HepG2 (cell line): ENCODE results near the gene VAV2. TPM values are rescaled to one million over a fixed set of nuclear protein-coding genes. Genes with fewer than 3 reads are reported as not detected.

Experiments
- AHR ChIP-seq: IDR thresholded peaks from 2 replicates; pipeline ENCODE4 v1.6.1; 2018; ENCODE audit warnings: missing genetic modification reagents, missing compliant biosample characterization
- ASH2L ChIP-seq: fragments of 300-600, 200-600 bp; sonication (generic); IDR thresholded peaks from 2 replicates; pipeline ENCODE4 v1.7.0; 2017; ENCODE audit warnings: low read depth, mild to moderate bottlenecking, moderate library complexity, mixed read lengths, low read length; ENCODE audit not compliant: insufficient read length
- CERS6 ChIP-seq: sonication (generic); formaldehyde crosslinking; IDR thresholded peaks from 2 replicates; pipeline ENCODE4 v1.5.0; 2020; ENCODE audit warnings: missing genetic modification reagents
- FOXP4 ChIP-seq: sonication (generic); formaldehyde crosslinking; IDR thresholded peaks from 2 replicates; pipeline ENCODE4 v1.4.0; 2020; ENCODE audit warnings: missing genetic modification reagents
- JARID2 ChIP-seq: sonication (generic); formaldehyde crosslinking; IDR thresholded peaks from 2 replicates; pipeline ENCODE4 v1.8.1; 2023; ENCODE audit warnings: missing genetic modification reagents, inconsistent platforms; ENCODE audit not compliant: insufficient replicate concordance
- KDM4B ChIP-seq: sonication (generic); formaldehyde crosslinking; IDR thresholded peaks from 2 replicates; pipeline ENCODE4 v1.4.0; 2020; ENCODE audit warnings: missing genetic modification reagents
- MAF1 ChIP-seq: sonication (generic); formaldehyde crosslinking; IDR thresholded peaks from 2 replicates; pipeline ENCODE4 v1.5.0; 2020; ENCODE audit warnings: missing genetic modification reagents, borderline replicate concordance
- MEIS1 ChIP-seq: sonication (generic); formaldehyde crosslinking; IDR thresholded peaks from 2 replicates; pipeline ENCODE4 v1.9.0; 2021; ENCODE audit warnings: mild to moderate bottlenecking, missing genetic modification reagents, moderate library complexity, borderline replicate concordance
- MTERF4 ChIP-seq: sonication (generic); formaldehyde crosslinking; IDR thresholded peaks from 2 replicates; pipeline ENCODE4 v1.8.0; 2023; ENCODE audit warnings: mild to moderate bottlenecking, missing genetic modification reagents
- NKX3-1 ChIP-seq: sonication (generic); formaldehyde crosslinking; IDR thresholded peaks from 2 replicates; pipeline ENCODE4 v1.5.0; 2020; ENCODE audit warnings: missing genetic modification reagents
- PLRG1 ChIP-seq: fragments of 450-650 bp; conservative IDR thresholded peaks from 2 replicates; pipeline ENCODE4 v1.6.1; 2016
- RFXAP ChIP-seq: sonication (generic); formaldehyde crosslinking; IDR thresholded peaks from 2 replicates; pipeline ENCODE4 v1.4.0; 2020; ENCODE audit warnings: missing genetic modification reagents, borderline replicate concordance
- RNF2 ChIP-seq: fragments of 450-650 bp; conservative IDR thresholded peaks from 2 replicates; pipeline ENCODE4 v1.6.1; 2016; ENCODE audit warnings: low read depth
- RXRA ChIP-seq: sonication (generic); formaldehyde crosslinking; IDR thresholded peaks from 2 replicates; pipeline ENCODE4 v1.5.1; 2020; ENCODE audit warnings: missing genetic modification reagents
- SKI ChIP-seq: fragments of 450-650 bp; IDR thresholded peaks from one replicate; pipeline ENCODE4 v1.6.1; 2018; ENCODE audit warnings: mild to moderate bottlenecking; ENCODE audit not compliant: partially characterized antibody
- ZNF24 ChIP-seq: fragments of 450-650 bp; IDR thresholded peaks from 2 replicates; pipeline ENCODE4 v1.6.1; 2017; ENCODE audit warnings: antibody characterized with exemption, mild to moderate bottlenecking
- ZNF264 ChIP-seq: sonication (generic); formaldehyde crosslinking; IDR thresholded peaks from 2 replicates; pipeline ENCODE4 v1.4.0; 2020; ENCODE audit warnings: missing genetic modification reagents
- ZNF280B ChIP-seq: sonication (generic); formaldehyde crosslinking; IDR thresholded peaks from 2 replicates; pipeline ENCODE4 v1.5.0; 2020; ENCODE audit warnings: missing genetic modification reagents, mild to moderate bottlenecking, borderline replicate concordance
- ZNF431 ChIP-seq: sonication (generic); formaldehyde crosslinking; IDR thresholded peaks from 2 replicates; pipeline ENCODE4 v1.9.0; 2022; ENCODE audit warnings: missing genetic modification reagents, low read depth, mild to moderate bottlenecking, borderline replicate concordance
- ZNF484 ChIP-seq: sonication (generic); formaldehyde crosslinking; IDR thresholded peaks from 2 replicates; pipeline ENCODE4 v1.5.1; 2020; ENCODE audit warnings: mild to moderate bottlenecking, low read depth, missing genetic modification reagents, borderline replicate concordance
- ZNF558 ChIP-seq: sonication (generic); formaldehyde crosslinking; IDR thresholded peaks from 2 replicates; pipeline ENCODE4 v1.9.0; 2022; ENCODE audit warnings: mild to moderate bottlenecking, missing genetic modification reagents, borderline replicate concordance
- ZNF570 ChIP-seq: sonication (generic); formaldehyde crosslinking; IDR thresholded peaks from 2 replicates; pipeline ENCODE4 v1.4.0; 2020; ENCODE audit warnings: mild to moderate bottlenecking, missing genetic modification reagents, borderline replicate concordance
- ZNF703 ChIP-seq: sonication (generic); formaldehyde crosslinking; IDR thresholded peaks from 2 replicates; pipeline ENCODE4 v1.5.1; 2020; ENCODE audit warnings: missing genetic modification reagents, mild to moderate bottlenecking, moderate library complexity, borderline replicate concordance
- polyA plus RNA-seq, 8 experiments: library from polyadenylated mRNA; depleted of rRNA in 3 of 8; stranded (reverse) in 7 of 8; unstranded in 1 of 8; fragments of >200 nt; fragmentation: Illumina TruSeq in 4 of 8; extraction: Trizol in 4 of 8; gene quantifications; 2 replicates each; pipeline versions ENCODE4 v1.2.1 to v1.2.3, GENCODE V29; 2011 to 2016; ENCODE audit warnings: low read depth in 4 of 8, missing spikeins in 1 of 8, mixed read lengths in 1 of 8; ENCODE audit not compliant: insufficient read depth in 1 of 8
- total RNA-seq, 5 experiments: library from RNA; depleted of rRNA; stranded (reverse); fragments of >200 nt; fragmentation: Illumina TruSeq; extraction: Trizol; gene quantifications; 2 replicates each; pipeline ENCODE4 v1.2.3, GENCODE V29; 2016; ENCODE audit warnings: low read depth in 1 of 5
- TF ChIP-seq, protein P1 (sequence below): sonication (generic); formaldehyde crosslinking; IDR thresholded peaks from 2 replicates; pipeline ENCODE4 v1.8.1; 2023; ENCODE audit warnings: missing genetic modification reagents, mild to moderate bottlenecking, borderline replicate concordance
- TF ChIP-seq, protein P2 (sequence below): IDR thresholded peaks from 2 replicates; pipeline ENCODE4 v1.6.1; 2012; ENCODE audit warnings: inconsistent platforms

The VAV2 gene
- total and polyA plus RNA-seq, 2 of the 13 experiments (the other 11 are each of a cell fraction or from before 2014, with no cell fraction given) = 22.5 to 22.9 TPM

GRCh38 chr9:133768859-133769510 lies 223.1 kb downstream of the VAV2 start (continued):
- TF ChIP-seq CERS6 (CRISPR knock-in tag) (no peak), JARID2 (CRISPR knock-in tag) (no peak), ZNF280B (no peak), ZNF24 (no peak), ZNF570 (no peak), NKX3-1 (no peak), SKI (peak; percentile 99), FOXP4 (CRISPR knock-in tag) (peak; percentile 69; the same call in 1 of the 2 replicates), ASH2L (no peak), RFXAP (peak; percentile 64; the same call in 1 of the 2 replicates), ZNF264 (peak; percentile 79), MTERF4 (no peak), ZNF558 (CRISPR knock-in tag) (no peak), ZNF431 (CRISPR knock-in tag) (no peak), PLRG1 (no peak), ZNF484 (CRISPR knock-in tag) (no peak), AHR (CRISPR knock-in tag) (no peak), RNF2 (no peak), MEIS1 (CRISPR knock-in tag) (peak; percentile 96), MAF1 (CRISPR knock-in tag) (no peak), KDM4B (CRISPR knock-in tag) (0 out of 2 replicates have a peak, but pooled peaks have one; percentile 55), RXRA (CRISPR knock-in tag) (peak; percentile 97), ZNF703 (no peak)
- TF ChIP-seq, protein P1, sequence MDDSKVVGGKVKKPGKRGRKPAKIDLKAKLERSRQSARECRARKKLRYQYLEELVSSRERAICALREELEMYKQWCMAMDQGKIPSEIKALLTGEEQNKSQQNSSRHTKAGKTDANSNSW = no peak
- TF ChIP-seq, protein P2, sequence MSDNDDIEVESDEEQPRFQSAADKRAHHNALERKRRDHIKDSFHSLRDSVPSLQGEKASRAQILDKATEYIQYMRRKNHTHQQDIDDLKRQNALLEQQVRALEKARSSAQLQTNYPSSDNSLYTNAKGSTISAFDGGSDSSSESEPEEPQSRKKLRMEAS = peak; percentile 76
